Measurements from ENCODE around the gene TRIM45. TPM values are rescaled to one million over a fixed set of nuclear protein-coding genes. Genes with fewer than 3 reads are reported as not detected.
A peak's percentile ranks its signal among the peaks of the same experiment; 100 is the strongest.

The TRIM45 gene
- total and polyA plus RNA-seq, 4 experiments from 2014 or later, result 0.11 to 0.25 (median 0.20) TPM; not detected in 1

GRCh38 chr1:117128323-117129079 lies 7.0 kb upstream of the TRIM45 start:
- H3K27ac Mint-ChIP-seq, result peak overlapping the region in 1 of 7 donors; percentile 8
- POLR2A ChIA-PET (ENCODE audit: partially characterized antibody), result interaction anchor here (0.8 to 1.4 kb wide), 3 partner anchors 61 to 68 kb away, joined by 3 to 6 read pairs (median 4); partner anchors contain the start of gene TTF2
- Histone ChIP-seq H3K4me1 (ENCODE audit: insufficient read depth, low read length) (no peaks in the 10 kb centered on the region), H3K4me3 (ENCODE audit: low read length in 2 of 2) (no peak overlapping the region), H3K9me3 (ENCODE audit: control insufficient read depth in 1 of 2, low read length in 2 of 2) (no peaks in the 10 kb centered on the region), H3K27ac (ENCODE audit: low read depth, low read length) (no peak overlapping the region), H3K36me3 (ENCODE audit: insufficient read depth, low read length) (no peaks in the 10 kb centered on the region), H3K27me3 (ENCODE audit: insufficient read depth, low read length) (no peaks in the 10 kb centered on the region)
- H3K27me3 Mint-ChIP-seq, result peaks cover 7 to 16% of the 10 kb centered on the region in 2 donors
- intact Hi-C loops (cut with micrococcal nuclease), result loop anchor here (1.0 kb wide), 3 partner anchors 61 to 554 kb away; no protein-coding TSS in a partner anchor
- DNase-seq, result peak in 4 of 5 donors; percentile 28 to 38 (median 33)
- H3K4me3 Mint-ChIP-seq, result no peak overlapping the region
- CTCF ChIA-PET (ENCODE audit: partially characterized antibody), result interaction anchor here (0.7 to 3.8 kb wide), 30 partner anchors 9 to 644 kb away, joined by 3 to 111 read pairs (median 4); partner anchors contain the start of gene TTF2
- H3K4me1 Mint-ChIP-seq, result peaks cover 0 to 5% (median 2%) of the 10 kb centered on the region in 4 donors
- no peaks in the 10 kb centered on the region for H3K9me3 Mint-ChIP-seq
- no peaks in the 10 kb centered on the region for H3K36me3 Mint-ChIP-seq

- ChIA-PET POLR2A (ENCODE audit: partially characterized antibody) (no interaction called here), CTCF (ENCODE audit: partially characterized antibody) (interaction anchor here (1.1 to 3.8 kb wide), 13 partner anchors 8 to 407 kb away, joined by 3 to 111 read pairs (median 4); partner anchors contain the start of gene TTF2)
- no peak overlapping the region for H3K4me3 ChIP-seq (ENCODE audit: low read length in 2 of 2)
- peaks cover 0 to 5% (median 3%) of the 10 kb centered on the region in 4 donors for H3K4me1 Mint-ChIP-seq
- H3K9me3 Mint-ChIP-seq, result no peaks in the 10 kb centered on the region
- no peak for DNase-seq
- intact Hi-C loops (cut with micrococcal nuclease), result loop anchor here (1.0 kb wide), 3 partner anchors 60 to 553 kb away; no protein-coding TSS in a partner anchor
- H3K4me3 Mint-ChIP-seq, result no peak overlapping the region
- H3K27ac Mint-ChIP-seq, result no peak overlapping the region
- peaks cover 5 to 15% of the 10 kb centered on the region in 2 donors for H3K27me3 Mint-ChIP-seq
- no peak overlapping the region for H3K27ac ChIP-seq (ENCODE audit: low read depth, low read length)
- no peaks in the 10 kb centered on the region for H3K9me3 ChIP-seq (ENCODE audit: control insufficient read depth in 1 of 2, low read length in 2 of 2)
- no peaks in the 10 kb centered on the region for H3K36me3 ChIP-seq (ENCODE audit: insufficient read depth, low read length)
- no peaks in the 10 kb centered on the region for H3K27me3 ChIP-seq (ENCODE audit: insufficient read depth, low read length)
- no peaks in the 10 kb centered on the region for H3K36me3 Mint-ChIP-seq
- no peaks in the 10 kb centered on the region for H3K4me1 ChIP-seq (ENCODE audit: insufficient read depth, low read length)
Measured at GRCh38 chr1:117127795-117128194, 6.2 kb upstream of the TRIM45 start.

- H3K27me3 Mint-ChIP-seq, result peaks cover 5 to 15% of the 10 kb centered on the region in 2 donors
- DNase-seq, result no peak
- H3K4me3 Mint-ChIP-seq, result no peak overlapping the region
- peaks cover 15% of the 10 kb centered on the region for H3K4me1 ChIP-seq (ENCODE audit: insufficient read depth, low read length)
- POLR2A ChIA-PET (ENCODE audit: partially characterized antibody), result no interaction called here
- intact Hi-C loops (cut with micrococcal nuclease), result loop anchor here (5.0 kb wide), 1 partner anchor 243 kb away; the partner anchor contains the start of gene MAN1A2
- H3K36me3 ChIP-seq (ENCODE audit: insufficient read depth, low read length), result no peaks in the 10 kb centered on the region
- H3K9me3 ChIP-seq (ENCODE audit: control insufficient read depth in 1 of 2, low read length in 2 of 2), result no peaks in the 10 kb centered on the region
- H3K27ac Mint-ChIP-seq, result no peak overlapping the region
- no peaks in the 10 kb centered on the region for H3K27me3 ChIP-seq (ENCODE audit: insufficient read depth, low read length)
- H3K9me3 Mint-ChIP-seq, result no peaks in the 10 kb centered on the region
- peaks cover 5 to 15% (median 9%) of the 10 kb centered on the region in 4 donors for H3K4me1 Mint-ChIP-seq
- CTCF ChIA-PET (ENCODE audit: partially characterized antibody), result interaction anchor here (1.0 to 1.3 kb wide), 4 partner anchors 32 to 634 kb away, joined by 3 to 4 read pairs (median 3); no protein-coding TSS in a partner anchor
- no peak overlapping the region for H3K27ac ChIP-seq (ENCODE audit: low read depth, low read length)
- no peaks in the 10 kb centered on the region for H3K36me3 Mint-ChIP-seq
- H3K4me3 ChIP-seq (ENCODE audit: low read length in 2 of 2), result no peak overlapping the region
Measured at GRCh38 chr1:117124661-117125060, 3.1 kb upstream of the TRIM45 start.

DNA sequence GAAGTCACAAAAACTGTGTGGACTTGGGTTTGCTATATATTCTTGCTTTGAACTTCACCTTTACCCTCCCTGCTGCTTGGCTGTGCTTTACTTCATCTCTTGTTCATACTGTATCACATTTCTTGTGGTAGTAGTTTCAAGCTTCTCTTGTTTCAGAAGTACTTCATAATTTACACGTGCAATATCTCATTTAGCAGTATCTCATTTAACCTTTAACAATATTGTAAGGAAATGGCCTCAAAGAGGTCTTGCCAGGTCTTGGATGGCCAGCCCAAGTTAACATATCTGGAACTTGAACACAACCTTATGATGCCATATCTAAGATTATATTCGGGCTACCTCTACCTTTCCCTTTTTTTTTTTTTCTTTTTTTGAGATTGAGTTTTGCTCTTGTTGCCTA lies 1.7 kb upstream of the TRIM45 start:
- Histone ChIP-seq H3K27ac (ENCODE audit: low read depth, low read length) (no peak overlapping the region), H3K4me1 (ENCODE audit: insufficient read depth, low read length) (peaks cover 15% of the 10 kb centered on the region), H3K9me3 (ENCODE audit: control insufficient read depth in 1 of 2, low read length in 2 of 2) (no peaks in the 10 kb centered on the region), H3K36me3 (ENCODE audit: insufficient read depth, low read length) (no peaks in the 10 kb centered on the region), H3K27me3 (ENCODE audit: insufficient read depth, low read length) (no peaks in the 10 kb centered on the region), H3K4me3 (ENCODE audit: low read length in 2 of 2) (no peak overlapping the region)
- ChIA-PET CTCF (ENCODE audit: partially characterized antibody) (interaction anchor here (1.1 to 1.5 kb wide), 7 partner anchors 10 to 55 kb away, joined by 3 to 7 read pairs (median 3); no protein-coding TSS in a partner anchor), POLR2A (ENCODE audit: partially characterized antibody) (no interaction called here)
- Mint-ChIP-seq H3K9me3 (no peaks in the 10 kb centered on the region), H3K27ac (no peak overlapping the region), H3K4me3 (peak overlapping the region; percentile 16 to 60 (median 38)), H3K27me3 (peaks cover 5 to 12% of the 10 kb centered on the region in 2 donors), H3K4me1 (peaks cover 4 to 10% (median 8%) of the 10 kb centered on the region in 4 donors), H3K36me3 (no peaks in the 10 kb centered on the region)
- intact Hi-C loops (cut with micrococcal nuclease), result loop anchor here (2.0 to 5.0 kb wide), 3 partner anchors 62 to 636 kb away; partner anchors contain the start of genes MAN1A2 and TTF2
- DNase-seq, result no peak

- Histone ChIP-seq H3K27ac (ENCODE audit: low read depth, low read length) (peak overlapping the region; percentile 53), H3K9me3 (ENCODE audit: control insufficient read depth in 1 of 2, low read length in 2 of 2) (no peaks in the 10 kb centered on the region), H3K4me3 (ENCODE audit: low read length in 2 of 2) (peak overlapping the region; percentile 85 to 98), H3K27me3 (ENCODE audit: insufficient read depth, low read length) (no peaks in the 10 kb centered on the region), H3K36me3 (ENCODE audit: insufficient read depth, low read length) (no peaks in the 10 kb centered on the region), H3K4me1 (ENCODE audit: insufficient read depth, low read length) (peaks cover 15% of the 10 kb centered on the region)
- DNase-seq, result no peak
- H3K9me3 Mint-ChIP-seq, result no peaks in the 10 kb centered on the region
- H3K27me3 Mint-ChIP-seq, result peaks cover 5 to 7% of the 10 kb centered on the region in 2 donors
- CTCF ChIA-PET (ENCODE audit: partially characterized antibody), result interaction anchor here (0.7 to 1.5 kb wide), 12 partner anchors 9 to 631 kb away, joined by 3 to 7 read pairs (median 3); partner anchors contain the start of gene TTF2
- H3K4me3 Mint-ChIP-seq, result peak overlapping the region; percentile 87 to 92 (median 88)
- peaks cover 4 to 10% (median 8%) of the 10 kb centered on the region in 4 donors for H3K4me1 Mint-ChIP-seq
- H3K36me3 Mint-ChIP-seq, result no peaks in the 10 kb centered on the region
- peak overlapping the region in 5 of 7 donors; percentile 62 to 87 (median 82) for H3K27ac Mint-ChIP-seq
- intact Hi-C loops (cut with micrococcal nuclease), result loop anchor here (2.0 to 5.0 kb wide), 3 partner anchors 62 to 636 kb away; partner anchors contain the start of genes MAN1A2 and TTF2
- POLR2A ChIA-PET (ENCODE audit: partially characterized antibody), result interaction anchor here (1.0 kb wide), 1 partner anchor 62 kb away, joined by 3 read pairs; the partner anchor contains the start of gene TTF2
Measured at GRCh38 chr1:117122330-117123025, 929 bp upstream of the TRIM45 start.

GRCh38 chr1:117120774-117121588 lies 568 bp downstream of the TRIM45 start:
- Mint-ChIP-seq H3K27me3 (no peaks in the 10 kb centered on the region), H3K4me3 (peak overlapping the region; percentile 82 to 91 (median 88)), H3K36me3 (no peaks in the 10 kb centered on the region), H3K27ac (peak overlapping the region in 6 of 7 donors; percentile 29 to 90 (median 64)), H3K4me1 (peaks cover 4 to 10% (median 8%) of the 10 kb centered on the region in 4 donors), H3K9me3 (no peaks in the 10 kb centered on the region)
- Histone ChIP-seq H3K27ac (ENCODE audit: low read depth, low read length) (no peak overlapping the region), H3K4me1 (ENCODE audit: insufficient read depth, low read length) (peaks cover 15% of the 10 kb centered on the region), H3K36me3 (ENCODE audit: insufficient read depth, low read length) (no peaks in the 10 kb centered on the region), H3K27me3 (ENCODE audit: insufficient read depth, low read length) (no peaks in the 10 kb centered on the region), H3K9me3 (ENCODE audit: control insufficient read depth in 1 of 2, low read length in 2 of 2) (no peaks in the 10 kb centered on the region), H3K4me3 (ENCODE audit: low read length in 2 of 2) (peak overlapping the region; percentile 21 to 98)
- DNase-seq, result no peak
- POLR2A ChIA-PET (ENCODE audit: partially characterized antibody), result no interaction called here
- CTCF ChIA-PET (ENCODE audit: partially characterized antibody), result interaction anchor here (0.9 to 2.6 kb wide), 4 partner anchors 8 to 60 kb away, joined by 3 to 25 read pairs (median 4); partner anchors contain the start of gene TTF2
- intact Hi-C loops (cut with micrococcal nuclease), result loop anchor here (5.0 kb wide), 1 partner anchor 246 kb away; the partner anchor contains the start of gene MAN1A2

Measured in CD4-positive, alpha-beta memory T cell (primary cell).